ENCODE measurements around the gene DOCK10.
"Not testable (repeated sequence)": the region's sequence is repeated elsewhere in the genome, so short reads cannot be mapped to it uniquely, and the experiment has no call there.

The DOCK10 gene

DNA sequence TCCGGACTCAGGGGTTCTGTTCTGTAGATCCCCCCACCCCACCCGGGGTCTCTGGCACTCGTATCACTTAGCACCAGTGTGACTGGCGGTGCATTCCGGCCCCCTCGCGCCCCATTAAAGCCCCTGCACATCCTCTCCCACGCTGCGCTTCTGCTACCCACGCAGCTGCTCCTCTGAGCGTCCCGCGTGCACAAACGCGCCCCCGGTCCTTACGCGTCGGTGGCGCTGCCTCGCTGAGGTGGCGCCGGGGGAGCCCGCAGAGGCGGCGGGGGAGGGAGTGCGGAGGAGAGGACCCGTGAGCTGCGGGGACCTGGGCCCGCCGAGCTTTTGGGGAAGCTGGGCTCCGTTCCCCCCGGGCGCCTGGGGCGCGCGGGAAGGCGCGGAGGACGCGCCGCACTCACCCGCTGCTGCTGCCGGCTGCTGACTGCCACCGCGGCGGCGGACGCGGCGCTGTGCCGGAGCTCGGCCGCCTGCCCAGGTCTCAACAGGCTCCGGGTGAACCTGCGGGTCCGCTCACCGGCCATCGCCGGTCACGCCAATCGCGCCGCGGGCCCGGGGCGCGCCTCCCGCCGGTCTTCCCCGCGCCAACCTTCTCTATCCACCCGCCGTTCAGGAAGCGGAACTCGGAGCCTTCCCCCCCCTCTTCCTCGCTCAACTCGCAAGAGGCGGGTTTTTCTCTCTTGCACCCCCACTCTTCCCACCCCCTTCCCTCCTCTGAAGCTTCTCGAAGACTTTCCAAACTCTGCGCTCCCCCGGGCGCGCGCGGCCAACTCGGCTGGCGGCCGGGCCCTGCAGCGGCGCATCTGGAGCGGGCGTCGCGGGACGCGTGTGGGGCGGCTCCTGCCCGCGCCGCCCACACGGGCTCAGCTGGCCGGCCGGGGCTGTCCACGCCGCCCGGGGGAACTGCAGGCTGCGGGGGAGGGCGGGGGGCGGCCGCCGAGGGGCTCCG lies at the start of gene DOCK10:
TSS of gene DOCK10 (minus strand) at position 618 of the 949 bp plus-strand sequence. CDS start at position 524, 94 bp downstream.
- DNase-seq (ENCODE audit: low spot score): peak; percentile 76

GRCh38 chr2:225091336-225091735 lies 49.1 kb upstream of the DOCK10 start:
- no peak for DNase-seq (ENCODE audit: low spot score)

GRCh38 chr2:225090746-225091145 lies 48.5 kb upstream of the DOCK10 start:
- DNase-seq (ENCODE audit: low spot score): no peak

- DNase-seq (ENCODE audit: low spot score): no peak
Measured at GRCh38 chr2:225086915-225087314, 44.6 kb upstream of the DOCK10 start.

DNA sequence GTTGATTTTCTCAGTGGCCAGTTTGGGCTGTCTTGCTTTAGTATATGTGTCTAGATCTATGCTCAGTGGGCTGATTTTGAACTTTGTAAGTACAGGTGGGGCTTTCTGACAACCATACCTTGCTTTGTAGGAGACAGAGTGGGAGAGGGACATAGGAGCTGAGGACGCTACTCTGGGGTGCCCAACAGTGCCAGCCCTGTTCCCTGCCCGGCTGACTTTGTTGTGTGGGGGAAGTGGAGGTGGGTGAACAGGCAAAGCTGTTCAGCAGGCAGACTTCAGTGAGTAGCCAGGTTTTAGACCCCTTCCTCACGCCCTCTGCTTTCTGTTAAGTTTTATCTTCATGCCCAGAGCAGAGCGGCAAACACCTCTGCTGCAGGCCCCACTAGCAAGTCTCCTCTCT lies 44.2 kb upstream of the DOCK10 start:
- no peak for DNase-seq (ENCODE audit: low spot score)

GRCh38 chr2:225083276-225083675 lies 41.0 kb upstream of the DOCK10 start:
- DNase-seq (ENCODE audit: low spot score): no peak

- no peak for DNase-seq (ENCODE audit: low spot score)
Measured at GRCh38 chr2:225076125-225076524, 33.9 kb upstream of the DOCK10 start.

GRCh38 chr2:225074919-225075681 lies 32.8 kb upstream of the DOCK10 start:
- no peak for DNase-seq (ENCODE audit: low spot score)

GRCh38 chr2:225074366-225074765 lies 32.1 kb upstream of the DOCK10 start:
- DNase-seq (ENCODE audit: low spot score): no peak

DNA sequence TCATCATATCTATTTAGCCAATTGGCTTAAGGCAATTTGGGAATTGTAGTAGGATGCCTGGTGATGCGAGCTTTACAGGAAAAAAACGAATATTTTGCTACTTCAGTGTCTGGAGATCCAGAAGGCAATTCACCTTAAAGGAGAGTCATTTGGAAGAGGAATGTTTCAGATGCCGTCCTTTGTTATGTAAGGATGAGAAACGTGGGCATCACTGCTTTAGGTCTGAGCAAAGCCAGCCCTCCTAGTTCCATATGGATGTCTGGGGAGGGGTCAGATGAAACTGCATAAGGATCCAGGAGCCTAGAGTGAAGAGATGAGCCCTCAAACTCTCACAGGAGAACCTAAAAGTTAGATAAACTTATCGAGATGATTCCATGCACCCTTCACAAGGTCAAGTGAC lies 30.9 kb upstream of the DOCK10 start:
- DNase-seq (ENCODE audit: low spot score): no peak

GRCh38 chr2:225072444-225072843 lies 30.2 kb upstream of the DOCK10 start:
- DNase-seq (ENCODE audit: low spot score): no peak

DNA sequence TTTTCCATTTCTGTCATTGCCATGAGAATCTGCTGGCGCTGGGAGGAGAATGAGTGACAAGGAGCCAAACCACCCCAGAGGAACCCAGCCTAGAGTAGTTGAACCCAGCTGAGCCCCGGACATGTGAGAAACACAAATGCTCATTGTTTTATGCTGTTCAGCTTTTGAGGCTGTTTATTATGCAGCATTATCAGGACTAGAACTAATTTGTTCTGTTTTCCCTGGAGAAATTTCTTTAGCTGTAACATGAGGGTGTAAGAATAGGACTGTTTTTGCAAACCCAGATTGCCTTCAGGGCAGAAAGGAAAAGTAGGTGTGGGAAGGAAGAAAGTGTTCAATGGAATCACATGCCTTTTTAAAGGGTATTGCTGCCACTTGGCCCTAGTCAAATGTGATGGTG lies 28.5 kb upstream of the DOCK10 start:
- no peak for DNase-seq (ENCODE audit: low spot score)

DNA sequence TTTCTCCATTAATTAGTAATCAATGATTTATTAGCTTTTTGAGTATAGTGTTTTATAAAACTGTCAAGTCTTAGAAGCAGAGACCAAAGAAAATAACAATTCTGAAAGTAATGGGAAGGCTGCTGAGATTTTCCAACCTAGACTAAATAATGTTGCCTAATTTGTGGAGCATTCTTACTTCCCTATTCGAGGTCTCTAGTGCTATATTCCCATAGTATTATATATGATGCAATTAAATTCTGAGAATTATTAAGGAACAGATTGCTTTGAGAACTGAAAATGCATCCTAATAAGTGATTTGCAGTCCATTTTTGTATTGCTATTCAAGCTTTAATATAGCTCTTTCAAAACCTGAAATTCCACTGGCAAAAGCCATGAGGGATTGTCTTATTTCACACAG lies 27.7 kb upstream of the DOCK10 start:
- no peak for DNase-seq (ENCODE audit: low spot score)

DNA sequence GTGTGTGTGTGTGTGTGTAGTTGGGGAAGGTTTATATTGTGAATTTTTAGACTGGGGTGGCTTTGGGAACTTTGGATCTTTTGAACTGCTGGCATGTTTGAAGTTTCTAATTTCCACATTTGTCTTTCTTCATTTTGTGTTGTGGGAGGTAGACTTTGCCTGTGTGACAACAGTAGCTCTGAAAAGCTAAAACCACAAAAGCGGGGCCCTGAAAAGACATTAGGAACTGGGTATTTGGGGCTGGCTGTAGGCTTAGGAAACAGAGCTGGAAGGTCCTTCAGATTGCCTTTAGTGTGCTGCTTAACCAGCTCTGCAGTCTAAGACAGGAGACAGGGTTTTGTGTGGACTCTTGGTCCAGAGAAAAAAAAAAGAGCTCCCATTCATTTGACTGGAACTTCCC lies 27.2 kb upstream of the DOCK10 start:
- DNase-seq (ENCODE audit: low spot score): no peak

DNA sequence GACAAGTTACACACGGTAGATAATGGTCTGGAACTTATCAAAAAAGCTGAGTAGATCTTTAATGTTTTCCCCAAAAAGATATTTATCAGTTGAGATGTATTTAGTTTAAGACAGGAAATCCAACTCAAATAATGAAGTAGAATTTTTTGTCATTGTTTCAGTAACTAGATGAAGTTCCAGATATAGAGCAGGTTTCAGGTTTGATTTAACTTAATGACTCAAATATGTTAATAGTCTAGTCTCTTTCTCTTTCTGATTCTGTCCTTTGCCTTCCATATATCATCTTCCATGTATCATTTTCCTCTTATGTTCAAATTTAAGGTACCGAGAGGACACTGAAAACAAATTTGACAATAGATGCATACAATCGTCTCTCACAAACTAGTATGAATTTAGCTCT lies 23.6 kb upstream of the DOCK10 start:
- DNase-seq (ENCODE audit: low spot score): no peak

GRCh38 chr2:225064928-225065327 lies 22.7 kb upstream of the DOCK10 start:
- DNase-seq (ENCODE audit: low spot score): no peak

GRCh38 chr2:225064362-225064761 lies 22.1 kb upstream of the DOCK10 start:
- DNase-seq (ENCODE audit: low spot score): no peak

DNA sequence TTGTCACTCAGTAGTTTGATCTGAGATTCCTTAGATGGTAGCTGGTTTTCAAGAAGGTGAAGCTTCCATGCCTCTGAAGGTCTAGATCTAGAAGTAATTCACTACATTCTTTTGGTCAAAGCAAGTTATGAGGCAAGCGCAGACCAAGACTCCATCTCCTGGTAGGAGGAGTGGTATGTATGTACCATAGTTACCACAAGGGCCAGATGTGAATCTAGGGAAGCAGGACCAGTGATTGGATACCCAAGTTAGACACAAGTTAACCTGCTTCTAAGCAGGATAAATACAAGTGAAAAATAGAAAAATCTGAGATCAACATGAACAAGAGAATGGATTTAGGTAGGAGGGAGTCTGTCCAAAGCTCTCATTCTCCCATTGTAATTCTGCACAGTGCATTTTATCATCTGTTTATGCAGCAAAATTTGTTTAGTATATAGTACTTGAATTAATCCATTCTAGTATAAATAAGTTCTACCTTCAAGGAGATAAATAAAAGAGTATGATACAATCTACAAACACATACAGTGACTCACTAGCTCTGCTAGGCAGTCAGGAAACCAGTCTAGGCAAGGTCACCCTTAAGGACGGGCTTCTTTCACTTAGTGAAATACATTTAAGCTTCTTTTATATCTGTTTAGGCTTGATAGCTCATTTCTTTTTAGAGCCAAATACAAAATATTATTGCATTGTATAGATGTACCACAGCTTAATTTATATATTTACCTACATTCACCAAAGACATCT lies 14.2 kb upstream of the DOCK10 start:
- DNase-seq (ENCODE audit: low spot score): no peak

GRCh38 chr2:225055714-225056113 lies 13.4 kb upstream of the DOCK10 start:
- no peak for DNase-seq (ENCODE audit: low spot score)

DNA sequence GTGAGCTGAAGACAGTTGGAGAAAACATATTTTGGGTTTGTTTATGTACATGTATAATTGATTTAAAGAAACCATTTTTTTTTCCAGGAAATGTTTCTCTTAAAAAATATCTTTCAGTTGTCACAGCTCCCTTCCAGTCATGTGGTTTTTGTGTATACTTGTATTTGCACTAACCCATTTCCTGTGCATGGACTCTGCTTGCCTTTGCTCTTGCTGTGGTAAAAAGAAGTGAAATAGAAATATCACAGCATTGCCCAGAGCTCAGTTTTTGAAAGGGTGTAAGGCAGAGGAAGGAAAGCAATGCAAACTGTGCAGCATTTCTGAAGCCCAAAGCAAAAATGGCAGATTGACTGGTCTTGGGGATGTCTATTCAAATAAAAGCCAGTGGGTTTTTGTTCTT lies 10.4 kb upstream of the DOCK10 start:
- DNase-seq (ENCODE audit: low spot score): no peak

DNA sequence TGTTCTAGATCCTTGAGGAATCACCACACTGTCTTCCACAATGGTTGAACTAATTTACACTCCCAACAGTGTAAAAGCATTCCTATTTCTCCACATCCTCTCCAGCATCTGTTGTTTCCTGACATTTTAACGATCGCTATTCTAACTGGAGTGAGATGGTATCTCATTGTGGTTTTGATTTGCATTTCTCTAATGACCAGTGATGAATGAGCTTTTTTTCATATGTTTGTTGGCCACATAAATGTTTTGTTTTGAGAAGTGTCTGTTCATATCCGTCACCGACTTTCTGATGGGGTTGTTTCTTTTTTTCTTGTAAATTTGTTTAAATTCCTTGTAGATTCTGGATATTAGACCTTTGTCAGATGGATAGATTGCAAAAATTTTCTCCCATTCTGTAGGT lies 5.2 kb upstream of the DOCK10 start:
- DNase-seq (ENCODE audit: low spot score): not testable (repeated sequence)

DNA sequence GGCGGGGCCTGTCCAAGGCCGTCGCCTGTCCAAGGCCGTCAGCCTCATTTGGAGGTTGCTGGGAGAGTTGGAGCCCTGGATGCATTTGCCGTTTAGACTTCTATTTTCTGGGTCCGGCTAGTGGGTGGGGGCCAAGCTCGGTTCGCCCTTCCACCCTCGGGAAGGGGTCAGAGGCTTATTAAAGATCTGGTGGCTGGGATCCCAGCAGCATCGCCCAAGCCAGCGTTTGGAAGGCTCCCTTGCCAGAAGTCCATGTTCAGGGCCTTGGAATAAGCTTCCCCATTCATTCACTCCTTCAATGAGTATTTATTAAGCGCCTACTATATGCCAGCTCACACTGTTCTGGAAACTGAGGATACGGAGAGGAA lies 516 bp upstream of the DOCK10 start:
- DNase-seq (ENCODE audit: low spot score): no peak
